HG03066 (cell line): ENCODE measurements around the gene CDSN.

Experiments used
- ATAC-seq: cut with Tn5 transposase; IDR thresholded peaks from one replicate; pipeline ENCODE4 v1.9.1; 2021; ENCODE audit warnings: low read depth; ENCODE audit not compliant: unreplicated experiment

The CDSN gene

DNA sequence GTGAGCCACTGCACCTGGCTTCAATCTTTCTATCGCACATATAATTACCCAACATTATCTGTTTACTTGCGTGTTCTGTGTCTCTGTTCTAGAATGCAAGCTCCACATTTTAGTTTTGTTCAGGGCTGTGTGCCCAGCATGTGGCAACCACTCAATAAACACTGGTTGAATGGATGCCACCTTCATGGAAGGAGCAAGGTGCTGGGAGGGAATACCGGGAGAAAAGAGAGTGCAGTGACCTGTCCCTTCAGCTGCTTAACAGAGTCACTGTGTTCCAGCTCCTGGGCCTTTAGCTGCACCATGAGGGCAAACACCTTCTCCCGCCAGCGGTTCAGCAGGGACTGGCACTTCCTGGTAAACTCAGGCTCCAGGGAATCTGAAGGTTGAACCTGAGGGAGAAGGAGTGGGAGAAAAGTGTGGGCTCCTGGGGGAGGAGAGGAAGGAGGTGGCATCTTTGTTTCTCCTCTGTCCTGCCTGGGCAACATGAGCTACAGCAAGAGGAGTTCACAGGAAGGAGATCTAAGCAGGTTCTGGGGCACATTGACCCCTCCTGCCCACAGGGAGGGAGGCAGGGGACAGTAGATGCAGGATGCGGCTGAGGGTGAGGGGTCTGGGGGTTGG, 29.7 kb upstream of the CDSN start:
- no peak for ATAC-seq

DNA sequence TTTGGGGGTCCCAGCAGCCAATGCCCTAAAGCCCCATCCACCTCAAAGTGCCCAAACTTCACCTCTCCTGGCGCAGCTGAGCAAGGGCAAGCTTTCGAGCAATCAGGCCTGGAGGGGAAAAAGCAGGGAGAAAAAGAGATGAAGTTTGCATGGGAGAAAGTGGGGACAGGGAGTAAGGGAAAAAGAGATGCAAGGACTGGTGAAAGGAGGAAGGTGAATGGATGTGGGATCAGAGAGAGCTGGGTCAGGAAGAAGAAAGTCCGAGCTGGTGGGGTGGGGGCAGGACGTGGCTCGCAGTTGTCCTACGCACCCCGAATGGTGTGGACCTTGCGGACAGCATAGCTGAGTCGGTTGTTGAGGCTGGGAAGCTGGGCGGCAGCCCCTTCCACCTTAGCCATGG, 25.1 kb upstream of the CDSN start:
- ATAC-seq, result no peak

DNA sequence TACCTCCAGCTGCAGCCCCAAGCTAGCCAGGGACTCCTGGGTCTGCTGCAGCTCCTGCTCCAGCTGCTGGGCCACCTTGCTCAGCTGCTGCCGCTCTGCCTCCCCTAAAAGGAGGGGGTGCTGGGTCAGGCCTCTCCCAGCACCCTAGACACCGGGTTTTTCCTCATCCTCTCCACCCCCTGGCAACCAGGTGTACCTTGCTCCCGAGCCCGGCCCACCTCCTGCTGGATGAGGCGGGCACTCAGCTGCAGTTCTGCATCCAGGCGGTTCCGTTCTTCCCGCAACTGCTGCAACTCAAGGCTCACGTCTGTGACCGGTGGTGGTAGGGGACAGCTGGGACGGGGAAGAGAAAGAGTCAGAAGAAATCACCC, 24.7 kb upstream of the CDSN start:
- no peak for ATAC-seq

DNA sequence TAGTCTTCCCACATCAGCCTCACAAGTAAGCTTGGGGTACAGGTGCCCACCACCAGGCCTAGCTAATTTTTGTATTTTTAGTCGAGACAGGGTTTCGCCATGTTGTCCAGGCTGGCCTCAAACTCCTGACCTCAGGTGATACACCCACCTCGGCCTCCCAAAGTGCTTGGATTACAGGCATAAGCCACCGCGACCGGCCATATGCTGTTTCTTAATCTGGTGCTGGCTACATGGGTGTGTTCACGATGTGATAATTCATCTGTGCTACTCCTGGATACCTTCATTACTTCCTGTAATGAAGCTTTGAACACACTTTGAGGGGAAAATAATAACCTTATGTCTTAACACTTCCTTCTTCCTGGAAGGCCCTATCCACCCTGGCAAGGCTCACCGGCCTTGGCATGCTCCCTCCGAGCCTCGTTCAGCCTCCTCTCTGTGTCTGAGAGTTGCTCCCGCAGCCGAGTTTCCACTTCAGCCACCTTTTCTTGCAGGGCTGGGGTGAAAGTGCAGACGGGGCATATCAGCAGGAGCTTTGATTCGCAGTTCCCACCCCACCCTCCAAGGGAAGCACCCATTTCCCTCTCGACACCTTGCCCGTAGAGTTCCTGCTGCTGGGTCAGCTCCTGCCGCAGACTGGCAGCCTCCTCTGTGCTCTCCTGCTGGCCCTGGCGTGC, 24.2 kb upstream of the CDSN start:
- no peak for ATAC-seq

DNA sequence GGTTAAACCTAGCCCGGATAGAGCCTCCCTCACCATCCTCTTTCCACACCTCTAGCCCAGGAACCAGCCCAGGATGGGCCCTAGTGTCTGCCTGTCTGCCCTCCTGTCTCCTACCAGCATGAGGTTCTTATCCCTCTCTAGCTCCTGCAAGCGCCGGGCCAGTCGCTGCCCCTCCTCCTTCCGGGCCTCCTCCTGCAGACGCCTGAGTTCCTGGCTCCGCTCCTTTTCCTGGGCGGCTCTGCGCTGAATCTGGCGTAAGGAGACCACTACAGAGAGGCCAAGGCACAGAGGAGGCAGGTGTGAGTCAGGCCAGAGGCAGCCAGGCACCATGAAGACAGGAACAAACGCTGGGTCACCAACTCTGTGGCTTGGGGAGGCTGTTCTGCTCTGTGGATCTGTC, 22.9 kb upstream of the CDSN start:
- ATAC-seq, result no peak

DNA sequence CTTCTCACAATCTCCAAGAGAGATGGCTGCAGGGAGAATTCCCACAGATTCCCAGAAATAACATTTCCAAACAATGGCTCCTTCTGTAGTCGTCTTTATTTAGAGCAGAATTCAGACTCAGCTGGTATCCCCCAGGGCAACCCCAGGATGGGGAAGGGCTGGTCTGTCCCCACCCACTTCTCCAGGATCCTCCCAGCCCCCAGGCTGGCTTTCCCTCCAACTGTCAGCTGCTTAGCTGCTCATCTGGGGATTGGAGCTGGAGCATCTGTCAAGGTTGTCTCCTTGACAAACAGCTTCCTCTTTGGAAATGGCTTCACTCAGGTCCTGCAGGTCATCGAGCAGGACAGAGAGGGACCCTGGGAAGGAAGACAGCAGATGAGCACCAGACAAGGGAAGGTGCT, 22.1 kb upstream of the CDSN start:
- ATAC-seq, result no peak

DNA sequence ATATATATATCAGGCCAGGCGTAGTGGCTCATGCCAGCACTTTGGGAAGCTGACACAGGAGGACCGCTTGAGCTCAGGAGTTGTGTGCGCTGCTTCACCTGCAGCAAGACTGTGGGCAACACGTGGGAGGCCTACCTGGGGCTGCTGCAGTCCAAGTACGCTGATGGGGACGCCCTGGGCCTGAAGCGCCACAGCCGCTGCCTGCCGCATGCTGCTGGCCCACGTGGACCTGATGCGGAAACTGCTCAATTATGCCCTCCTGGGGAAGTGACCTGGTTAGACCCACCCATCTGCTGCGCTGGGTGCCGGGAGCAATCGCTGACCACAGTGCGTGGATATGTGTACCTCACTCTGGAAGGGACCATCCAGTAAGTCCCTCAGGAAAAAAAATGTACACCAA, 20.4 kb upstream of the CDSN start:
- ATAC-seq, result no peak

DNA sequence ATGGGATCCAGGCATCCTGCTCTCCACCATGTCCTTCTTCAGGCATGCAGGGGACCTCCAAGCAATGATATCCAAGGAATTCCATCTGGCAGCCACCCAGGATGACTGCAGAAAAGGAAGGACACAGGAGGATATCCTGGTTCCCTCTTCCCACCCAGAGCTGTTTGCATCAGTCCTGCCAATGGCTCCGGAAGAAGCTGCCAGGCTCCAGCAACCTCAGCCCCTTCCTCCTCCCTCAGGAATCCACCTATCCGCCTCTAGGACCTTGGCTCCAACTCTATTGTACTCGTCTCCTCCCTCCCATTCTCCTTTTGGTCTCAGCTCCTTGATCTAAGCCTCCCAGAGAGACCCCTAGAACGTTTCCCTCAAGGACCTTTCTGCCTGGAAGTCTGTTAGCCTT, 19.4 kb upstream of the CDSN start:
- no peak for ATAC-seq

DNA sequence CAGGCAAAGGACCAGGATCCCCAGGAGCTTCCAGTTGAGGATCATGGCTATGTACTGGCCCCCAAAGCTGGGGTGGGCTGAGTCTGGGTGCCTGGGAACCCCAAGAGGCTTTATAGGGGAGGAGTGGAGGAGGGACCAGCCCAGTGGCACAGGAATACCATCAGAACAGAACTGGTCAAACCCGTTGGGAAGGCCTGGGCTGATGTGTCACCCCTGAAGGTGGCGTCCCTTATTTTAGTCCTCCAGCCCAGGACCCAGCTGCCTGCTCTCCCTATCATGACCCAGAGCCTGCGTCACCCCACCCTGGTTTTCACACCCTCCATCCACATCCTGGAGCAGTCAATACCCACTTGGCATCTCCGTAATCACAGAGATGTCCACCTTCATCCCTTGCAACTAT, 18.7 kb upstream of the CDSN start, which contains the start of gene PSORS1C2:
TSS of gene PSORS1C2 (minus strand) at position 85 of the 400 bp plus-strand sequence. CDS start at position 45, 40 bp downstream.
- ATAC-seq, result no peak

DNA sequence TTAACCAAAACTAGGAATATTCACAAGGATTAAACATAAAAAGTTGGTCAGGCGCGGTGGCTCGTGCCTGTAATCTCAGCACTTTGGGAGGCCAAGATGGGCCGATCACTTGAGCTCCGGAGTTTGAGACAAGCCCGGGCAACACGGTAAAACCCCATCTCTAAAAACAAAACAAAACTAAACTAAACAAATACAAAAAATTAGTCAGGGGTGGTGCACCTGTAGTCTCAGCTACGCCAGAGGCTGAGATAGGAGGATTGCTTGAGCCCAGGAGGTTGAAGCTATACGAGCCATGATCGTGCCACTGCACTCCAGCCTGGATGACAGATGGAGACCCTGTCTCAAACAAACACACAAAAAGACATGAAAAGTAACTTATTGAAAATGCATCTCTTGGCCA, 15.5 kb upstream of the CDSN start:
- no peak for ATAC-seq

DNA sequence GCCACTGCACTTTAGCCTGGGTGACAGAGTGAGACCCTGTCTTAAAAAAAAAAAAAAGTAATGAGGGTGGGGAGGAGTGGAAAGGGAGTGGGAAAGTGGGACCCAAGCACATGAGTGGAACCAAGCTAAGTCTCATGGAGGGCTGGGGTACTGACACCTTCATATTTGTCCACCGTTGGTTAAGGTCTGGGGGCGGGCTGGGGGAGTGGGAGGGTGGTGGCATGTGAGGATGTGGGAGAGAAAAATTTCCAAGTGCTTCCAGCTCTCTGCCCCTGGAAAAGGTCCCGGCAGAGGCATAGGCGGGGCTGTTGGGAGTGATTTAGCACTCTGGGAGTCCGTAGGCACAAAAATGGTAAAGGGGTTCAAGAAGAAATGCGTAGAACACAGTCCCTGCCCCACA, 12.6 kb upstream of the CDSN start:
- no peak for ATAC-seq

DNA sequence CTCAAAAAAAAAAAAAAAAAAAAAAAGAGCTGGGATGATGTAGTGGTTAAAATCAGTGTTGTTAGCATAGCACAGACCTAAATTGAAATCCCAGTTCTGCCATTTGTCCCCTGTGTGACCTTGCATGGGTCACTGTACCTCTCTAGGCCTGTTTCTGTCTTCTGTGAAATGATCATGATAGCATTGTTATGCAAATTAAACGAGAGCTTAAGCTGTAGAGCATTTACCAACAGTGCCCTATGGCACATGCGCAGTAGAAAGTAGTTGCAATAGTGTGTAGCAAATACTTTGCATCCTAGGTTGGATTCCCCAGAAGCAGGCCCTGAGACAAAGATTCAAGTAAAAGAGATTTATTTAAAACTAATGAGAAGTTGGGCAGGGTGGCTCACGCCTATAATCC, 11.3 kb upstream of the CDSN start:
- ATAC-seq, result no peak

DNA sequence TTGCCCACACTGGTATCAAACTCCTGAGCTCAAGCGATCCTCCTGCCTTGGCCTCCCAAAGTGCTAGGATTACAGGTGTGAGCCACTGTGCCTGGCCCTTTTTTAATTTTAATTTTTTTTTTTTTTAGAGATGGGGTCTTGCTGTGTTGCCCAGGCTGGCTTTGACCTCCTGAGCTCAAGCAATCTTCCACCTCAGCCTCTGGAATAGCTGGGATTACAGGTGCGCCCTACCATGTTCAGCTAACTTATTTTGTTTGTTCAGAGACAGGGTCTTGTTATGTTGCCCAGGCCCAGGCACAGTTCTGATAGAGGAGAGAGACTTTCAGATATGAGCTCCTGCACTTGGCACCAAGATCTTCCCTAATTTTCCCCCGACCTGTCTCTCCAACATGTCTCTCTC, 10.5 kb upstream of the CDSN start:
- ATAC-seq, result no peak

DNA sequence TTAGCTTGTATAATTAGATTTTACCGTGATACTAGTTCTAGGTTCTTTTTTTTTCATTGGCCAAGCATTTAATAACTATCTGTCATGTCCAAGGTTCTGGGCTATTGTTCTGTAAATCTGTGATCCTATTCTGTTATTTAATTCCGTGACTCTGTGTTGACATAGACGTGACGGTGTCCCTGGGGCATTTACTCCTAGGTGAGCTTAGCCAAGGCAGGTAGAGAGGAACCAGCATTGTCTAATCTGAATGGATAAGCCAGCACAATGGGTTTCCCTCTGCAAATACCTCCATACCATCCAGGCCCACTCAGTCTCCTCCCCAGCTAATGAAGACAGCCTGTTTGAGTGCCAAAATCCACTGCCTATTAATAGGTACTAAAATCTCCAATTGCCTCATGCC, 8.9 kb upstream of the CDSN start:
- no peak for ATAC-seq

DNA sequence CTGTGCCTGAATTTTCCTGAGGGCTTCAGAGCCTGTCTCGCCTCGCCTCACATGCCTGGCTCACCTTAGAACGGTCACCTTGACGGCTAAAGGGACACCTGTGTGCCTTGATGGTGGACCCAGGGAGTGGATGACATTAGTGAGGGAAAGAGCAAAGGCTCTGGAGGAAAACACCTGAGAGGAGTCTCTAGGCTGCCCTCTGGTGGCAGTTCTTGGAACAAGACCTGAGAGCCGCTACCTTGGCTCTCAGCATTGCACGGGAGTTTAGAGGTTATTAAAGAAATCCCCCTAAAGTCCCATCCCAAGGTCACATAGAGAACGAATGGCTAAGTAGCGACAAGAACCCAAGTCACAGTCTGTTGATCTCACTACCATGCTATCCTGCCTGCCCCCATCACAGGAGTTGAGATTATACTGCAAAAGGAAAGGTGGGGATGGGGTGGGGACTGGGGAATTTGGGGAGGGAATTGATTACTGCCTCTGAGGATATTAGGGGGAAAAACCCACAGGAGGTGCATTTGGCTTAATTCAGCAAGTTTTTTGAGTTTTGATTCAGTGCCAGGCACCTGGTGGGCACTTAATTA, 7.9 kb upstream of the CDSN start:
- ATAC-seq, result no peak

DNA sequence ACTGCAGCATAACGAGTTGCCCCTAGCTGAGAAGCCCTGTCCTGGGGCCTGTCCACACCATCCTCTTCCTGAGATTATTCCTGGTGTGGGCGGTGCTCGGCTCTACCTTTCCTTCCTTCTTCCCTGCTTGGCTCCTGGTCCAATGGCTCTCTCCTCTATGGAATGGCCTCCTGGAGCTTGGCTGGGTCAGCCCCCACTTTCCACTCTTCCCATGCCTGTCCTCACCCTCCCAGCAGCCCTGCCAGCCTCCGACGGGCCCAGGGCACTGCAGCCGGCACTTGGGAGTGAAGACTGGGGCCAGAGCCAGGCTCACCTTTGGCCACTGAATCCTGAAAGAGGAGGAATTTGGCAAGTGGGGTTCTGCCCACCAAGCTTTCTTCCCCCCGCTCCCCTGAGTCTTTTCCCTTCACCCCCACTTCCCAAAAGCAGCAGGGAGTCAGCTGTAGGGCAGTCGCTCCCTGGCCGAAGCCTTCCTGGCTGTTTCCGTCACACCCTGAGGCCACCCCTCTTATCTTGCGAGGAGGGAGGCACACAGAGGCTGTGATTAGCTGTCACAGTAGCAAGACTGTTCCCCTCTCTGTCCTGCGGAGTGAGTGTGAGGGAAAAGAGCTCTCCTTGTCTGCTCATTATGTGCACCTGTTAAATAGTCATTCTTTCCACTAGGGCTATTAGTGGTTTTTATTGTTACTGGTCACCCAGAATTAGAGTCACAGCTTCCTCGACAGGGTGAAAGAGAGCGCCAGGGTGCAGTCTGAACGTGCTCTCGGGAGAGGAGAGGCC, 6.3 kb upstream of the CDSN start:
- ATAC-seq, result no peak

DNA sequence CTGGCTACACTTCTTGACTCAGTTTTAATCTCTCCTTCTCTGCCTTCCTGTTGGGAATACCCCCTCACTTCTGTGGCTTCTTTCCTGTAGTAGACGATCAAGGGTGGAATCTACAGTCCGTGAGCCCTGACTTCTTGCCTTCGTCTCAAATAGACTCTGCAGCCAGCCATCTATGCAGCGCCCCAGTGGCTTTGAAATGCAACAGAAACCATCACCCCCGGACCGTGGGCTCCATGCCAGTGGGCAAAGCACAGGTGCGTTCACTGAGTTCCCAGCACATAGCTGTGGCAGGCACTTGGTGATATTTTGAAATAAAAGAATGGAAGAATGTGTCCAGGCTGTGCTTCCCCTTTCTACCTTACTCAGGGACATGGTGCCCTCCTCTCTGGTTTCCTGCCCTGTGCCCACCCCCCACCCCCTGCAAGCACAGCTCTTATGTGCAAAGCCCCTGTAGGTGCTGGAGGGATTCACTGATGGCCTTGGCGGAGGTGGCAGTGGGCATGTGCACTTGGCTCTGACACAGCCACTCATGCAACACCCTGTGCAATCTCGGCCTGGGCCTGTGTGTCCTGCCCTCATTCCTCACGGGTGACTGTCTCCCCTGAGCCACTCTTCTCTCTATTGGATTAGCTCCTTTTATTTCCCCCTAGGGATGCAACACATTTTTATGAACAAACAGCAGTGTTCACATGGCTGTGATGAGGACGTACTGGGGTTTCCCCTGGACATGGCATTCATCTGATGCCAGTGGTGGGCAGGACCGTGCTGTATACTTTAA, 5.5 kb upstream of the CDSN start:
- ATAC-seq, result no peak

DNA sequence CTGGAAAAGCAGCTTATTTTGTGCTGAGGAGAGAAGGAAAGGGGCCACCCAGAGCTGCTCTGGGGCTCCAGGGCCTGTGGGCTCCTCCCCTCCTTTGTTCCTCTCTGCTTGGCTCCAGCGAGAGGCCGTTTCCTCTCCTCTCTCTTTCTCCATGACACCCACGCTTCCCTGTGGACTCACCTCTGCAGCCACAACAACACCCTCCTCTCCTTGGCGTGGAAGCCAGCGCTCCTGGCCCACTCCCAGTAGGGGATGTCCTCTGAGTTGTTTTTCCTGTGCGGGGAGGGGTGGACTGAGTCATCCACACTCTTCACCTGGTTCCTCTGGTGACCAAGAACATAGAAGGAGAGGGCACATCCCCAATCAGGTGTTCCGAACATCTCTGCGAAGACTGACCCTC, 4.9 kb upstream of the CDSN start:
- ATAC-seq, result no peak

DNA sequence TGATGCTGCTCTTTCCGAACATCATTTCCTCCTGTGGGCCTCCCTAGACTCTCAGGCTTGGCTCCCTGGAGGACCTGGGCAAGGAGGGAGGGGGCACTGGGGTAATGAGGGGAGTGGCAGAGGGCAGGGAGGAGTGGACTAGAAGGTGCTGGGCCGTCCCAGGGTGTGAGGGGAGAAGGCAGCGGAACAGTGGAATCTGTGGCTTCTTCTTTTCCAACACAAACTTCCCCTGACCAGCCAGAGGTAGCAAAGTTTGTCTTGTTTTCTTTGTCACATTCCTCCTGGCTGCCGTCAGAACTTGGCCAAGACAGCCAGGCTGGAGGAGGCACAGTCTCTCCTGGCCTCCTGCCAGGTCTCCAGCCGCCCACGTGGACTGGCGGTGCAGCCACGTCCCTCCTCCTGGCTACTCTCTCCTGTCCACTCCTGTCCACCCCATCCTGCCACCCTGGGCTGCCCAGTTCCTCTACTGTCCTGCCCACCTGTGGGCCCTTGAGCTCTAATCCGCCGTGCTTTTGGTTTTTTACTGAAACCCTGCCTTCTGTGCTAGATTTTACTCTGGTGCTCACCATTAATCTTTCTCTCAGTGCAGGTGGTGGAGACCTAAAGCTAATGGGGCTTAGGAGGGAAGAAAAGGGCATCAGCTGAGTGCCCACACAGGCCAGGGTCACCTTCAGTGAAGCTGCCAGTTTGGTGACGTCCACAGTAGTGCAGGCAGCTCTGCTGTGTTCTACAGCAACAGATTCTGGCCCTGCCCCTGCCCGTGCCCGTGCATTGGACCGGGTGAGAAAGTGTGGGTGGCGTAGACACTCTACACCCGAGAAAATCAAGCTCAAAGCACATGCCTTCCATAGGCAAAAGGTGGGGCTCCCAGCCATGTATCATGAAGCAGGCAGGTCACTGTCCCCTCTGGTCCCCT, 2.8 kb upstream of the CDSN start:
- no peak for ATAC-seq
